HCT116 (cell line): Measurements from ENCODE around the gene RNGTT. TPM values are rescaled to one million over a fixed set of nuclear protein-coding genes. Genes with fewer than 3 reads are reported as not detected.

ENCODE experiments used
- ATAC-seq: fragments of 200-7000 bp; cut with Tn5 transposase; 2 replicates; pipeline ENCODE4 v1.9.1; 2020; ENCODE audit warnings: mild to moderate bottlenecking, moderate library complexity
- BruUV-seq: library from RNA; stranded (reverse); fragments of 400-500 nt; replicated peaks from 2 replicates; lab custom pipeline; 2021; lab: Mats Ljungman, UMichigan
- CTCF ChIA-PET: fragments of 300-600 bp; sonication (Branson Sonifier 250); formaldehyde crosslinking; loops from one replicate; lab custom pipeline; 2021; ENCODE audit warnings: antibody characterized with exemption; lab: Charles Lee
- POLR2A ChIA-PET: fragments of 300-600, 350-600 bp; sonication (Branson Sonifier 250); formaldehyde crosslinking; loops from one replicate; lab custom pipeline; 2021; ENCODE audit warnings: antibody characterized with exemption; lab: Charles Lee
- RAD21 ChIA-PET, 2 experiments: fragments of 300-600 bp; sonication (Branson Sonifier 250); formaldehyde crosslinking; loops; one replicate each; lab custom pipeline; 2023; ENCODE audit warnings: low total read pairs in 2 of 2; ENCODE audit not compliant: uncharacterized antibody in 2 of 2, unreplicated experiment in 2 of 2, low non-redundant PET in 1 of 2; lab: Charles Lee
- DNase-seq: peaks from one replicate; pipeline ENCODE4 v3.0.0-alpha.2; 2010; ENCODE audit warnings: low read depth, low spot score
- H2AFZ ChIP-seq: fragments of 200-600 bp; shearing (Covaris generic), sonication (generic); 2 replicates; pipeline ENCODE4 v1.6.1; 2017; ENCODE audit warnings: low read depth, mixed run types, mixed read lengths, antibody characterized with exemption, low read length; ENCODE audit not compliant: poor library complexity, severe bottlenecking
- H3K27ac ChIP-seq: 2 replicates; pipeline ENCODE4 v1.5.1; 2012; ENCODE audit warnings: low read depth, low read length
- H3K27me3 ChIP-seq: fragments of 200-600 bp; sonication (generic); 2 replicates; pipeline ENCODE4 v1.6.1; 2016; ENCODE audit warnings: mixed run types, low read length, mixed read lengths; ENCODE audit not compliant: insufficient read depth
- H3K36me3 ChIP-seq, 2 experiments: fragments of 200-500 bp in 1 of 2; fragments of 200-600 bp in 1 of 2; sonication (Bioruptor generic) in 1 of 2; sonication (generic) in 1 of 2; 2 replicates each; pipeline versions ENCODE4 v1.5.1 to v1.6.1; 2014 to 2016; ENCODE audit warnings: low read length in 2 of 2, inconsistent platforms in 1 of 2, mixed read lengths in 1 of 2, mixed run types in 1 of 2; ENCODE audit not compliant: insufficient read depth in 2 of 2, control insufficient read depth in 1 of 2
- H3K4me1 ChIP-seq, 2 experiments: fragments of 200-600 bp in 1 of 2; sonication (generic) in 1 of 2; 2 replicates each; pipeline versions ENCODE4 v1.5.1 to v1.6.1; 2012 to 2017; ENCODE audit warnings: low read length in 2 of 2, inconsistent platforms in 1 of 2, mild to moderate bottlenecking in 1 of 2, mixed read lengths in 1 of 2, mixed run types in 1 of 2, moderate library complexity in 1 of 2; ENCODE audit not compliant: insufficient read depth in 2 of 2, control insufficient read depth in 1 of 2
- H3K4me2 ChIP-seq: fragments of 200-600 bp; sonication (generic); 2 replicates; pipeline ENCODE4 v1.6.1; 2017; ENCODE audit warnings: mixed run types, low read length, mixed read lengths
- H3K4me3 ChIP-seq, 2 experiments: fragments of 200-600 bp in 1 of 2; sonication (generic) in 1 of 2; replicated peaks in 1 of 2; 2 replicates each; pipeline ENCODE4 v1.5.1; 2011 to 2016; ENCODE audit warnings: low read length in 2 of 2, control low read depth in 1 of 2, low read depth in 1 of 2, mild to moderate bottlenecking in 1 of 2, mixed read lengths in 1 of 2, mixed run types in 1 of 2
- H3K79me2 ChIP-seq: fragments of 200-600 bp; sonication (generic); 2 replicates; pipeline ENCODE4 v1.6.1; 2017; ENCODE audit warnings: mild to moderate bottlenecking, mixed run types, low read length, moderate library complexity, mixed read lengths; ENCODE audit not compliant: insufficient read depth
- H3K9ac ChIP-seq: fragments of 200-600 bp; sonication (generic); 2 replicates; pipeline ENCODE4 v1.6.1; 2016; ENCODE audit warnings: low read length, mixed read lengths
- H3K9me2 ChIP-seq: fragments of 200-600 bp; sonication (generic), shearing (Covaris generic); 2 replicates; pipeline ENCODE4 v1.6.1; 2017; ENCODE audit warnings: mixed run types, mild to moderate bottlenecking, moderate library complexity; ENCODE audit not compliant: insufficient read depth
- H3K9me3 ChIP-seq, 2 experiments: fragments of 200-500 bp in 1 of 2; fragments of 200-600 bp in 1 of 2; sonication (Bioruptor generic) in 1 of 2; sonication (generic) in 1 of 2; 2 replicates each; pipeline ENCODE4 v1.6.1; 2014 to 2017; ENCODE audit warnings: low read length in 2 of 2, mixed read lengths in 2 of 2, inconsistent platforms in 1 of 2, low read depth in 1 of 2, mild to moderate bottlenecking in 1 of 2, mixed run types in 1 of 2, moderate library complexity in 1 of 2; ENCODE audit not compliant: control insufficient read depth in 1 of 2, insufficient read depth in 1 of 2
- H4K20me1 ChIP-seq: fragments of 200-600 bp; sonication (generic), shearing (Covaris generic); 2 replicates; pipeline ENCODE4 v1.6.1; 2017; ENCODE audit warnings: mixed run types, mild to moderate bottlenecking, moderate library complexity; ENCODE audit not compliant: insufficient read depth
- ATF3 ChIP-seq: IDR thresholded peaks from 2 replicates; pipeline ENCODE4 v1.6.1; 2012
- CTCF ChIP-seq, 3 experiments: fragments of 200-600 bp in 1 of 3; sonication (generic) in 1 of 3; IDR thresholded peaks in 2 of 3; conservative IDR thresholded peaks in 1 of 3; 2 replicates each; pipeline ENCODE4 v1.5.1; 2012 to 2017; ENCODE audit warnings: low read depth in 2 of 3, low read length in 2 of 3, antibody characterized with exemption in 1 of 3, borderline replicate concordance in 1 of 3, control low read depth in 1 of 3, mild to moderate bottlenecking in 1 of 3, mixed read lengths in 1 of 3, mixed run types in 1 of 3, moderate library complexity in 1 of 3; ENCODE audit not compliant: insufficient read depth in 1 of 3
- EGR1 ChIP-seq: IDR thresholded peaks from 2 replicates; pipeline ENCODE4 v1.6.1; 2012; ENCODE audit warnings: low read depth
- ELF1 ChIP-seq: IDR thresholded peaks from 2 replicates; pipeline ENCODE4 v1.6.1; 2012; ENCODE audit warnings: low read depth, borderline replicate concordance
- EZH2 ChIP-seq: fragments of 200-600 bp; sonication (generic); IDR thresholded peaks from 2 replicates; pipeline ENCODE4 v1.6.1; 2017; ENCODE audit warnings: antibody characterized with exemption, mixed run types
- EZH2phosphoT487 ChIP-seq: fragments of 200-600 bp; IDR thresholded peaks from 2 replicates; pipeline ENCODE4 v1.6.1; 2018; ENCODE audit warnings: antibody characterized with exemption, borderline replicate concordance
- FOSL1 ChIP-seq: IDR thresholded peaks from 2 replicates; pipeline ENCODE4 v1.6.1; 2012; ENCODE audit warnings: low read depth
- MAX ChIP-seq: IDR thresholded peaks from 2 replicates; pipeline ENCODE4 v1.6.1; 2012
- POLR2A ChIP-seq: IDR thresholded peaks from 2 replicates; pipeline ENCODE4 v1.7.0; 2011; ENCODE audit warnings: borderline replicate concordance; ENCODE audit not compliant: insufficient read depth, insufficient read length; ENCODE audit errors: extremely low read depth
- RAD21 ChIP-seq: IDR thresholded peaks from 2 replicates; pipeline ENCODE4 v1.6.1; 2012; ENCODE audit warnings: low read depth, mild to moderate bottlenecking
- SIN3A ChIP-seq: IDR thresholded peaks from 2 replicates; pipeline ENCODE4 v1.6.1; 2012; ENCODE audit warnings: low read depth
- SRF ChIP-seq: IDR thresholded peaks from 2 replicates; pipeline ENCODE4 v1.6.1; 2012; ENCODE audit warnings: low read depth
- TCF7L2 ChIP-seq: IDR thresholded peaks from 2 replicates; pipeline ENCODE4 v1.7.0; 2011; ENCODE audit warnings: borderline replicate concordance, inconsistent platforms; ENCODE audit not compliant: insufficient read depth, insufficient read length; ENCODE audit errors: extremely low read depth
- YY1 ChIP-seq: IDR thresholded peaks from 2 replicates; pipeline ENCODE4 v1.6.1; 2011; ENCODE audit warnings: low read length, low read depth, moderate library complexity, mild to moderate bottlenecking; ENCODE audit not compliant: insufficient replicate concordance; ENCODE audit errors: extremely low read depth
- intact Hi-C: fragments of 100-400 bp; cut with micrococcal nuclease; formaldehyde crosslinking; loops from 2 replicates; pipeline ENCODE4 v1.10.0; 2022
- total RNA-seq: library from RNA; stranded (reverse); gene quantifications from one replicate; pipeline ENCODE4 v1.2.1, GENCODE V29; 2021; ENCODE audit not compliant: unreplicated experiment

RNGTT gene
- total RNA-seq, 1 experiment from 2014 or later, result 23.0 TPM

GRCh38 chr6:88864359-88865054 is 98.9 kb downstream of the RNGTT start (continued):
- TF ChIP-seq FOSL1, result no peak
- no peak for TF ChIP-seq POLR2A
- no peak for TF ChIP-seq SIN3A
- no peak for TF ChIP-seq SRF
- TF ChIP-seq ATF3, result no peak
- TF ChIP-seq EGR1, result no peak
- no peak for TF ChIP-seq YY1
- TF ChIP-seq EZH2phosphoT487, result no peak
- no peak for TF ChIP-seq EZH2
- no peak for TF ChIP-seq CTCF (IDR thresholded peaks at IDR 0.05 in 2 of 3, conservative IDR thresholded peaks at IDR 0.05 in 1 of 3; ENCODE audit: borderline replicate concordance in 1 of 3, insufficient read depth in 1 of 3, low read depth in 2 of 3, low read length in 2 of 3)
- TF ChIP-seq ELF1, result no peak
- TF ChIP-seq TCF7L2, result no peak
- TF ChIP-seq RAD21, result no peak

GRCh38 chr6:88860310-88860709 is 103.1 kb downstream of the RNGTT start:
- H3K4me1 ChIP-seq, result no peaks in the 10 kb centered on the region
- H3K79me2 ChIP-seq, result no peaks in the 10 kb centered on the region
- H3K4me2 ChIP-seq, result no peak overlapping the region
- H2AFZ ChIP-seq, result no peak overlapping the region
- no peak overlapping the region for H3K9ac ChIP-seq
- intact Hi-C loops, result no loop called here
- H3K9me2 ChIP-seq, result no peaks in the 10 kb centered on the region
- TF ChIP-seq MAX (no peak), TCF7L2 (no peak)
- TF ChIP-seq, all 23 proteins: peak for 0
- no peak overlapping the region for H3K4me3 ChIP-seq
- H3K27me3 ChIP-seq, result no peaks in the 10 kb centered on the region
- no peak for DNase-seq
- ATAC-seq, result no peak
- H4K20me1 ChIP-seq, result peaks cover 3% of the 10 kb centered on the region; the same call in 1 of the 2 replicates
- POLR2A ChIA-PET, result no interaction called here
- BruUV-seq, result no TSS peak
- H3K9me3 ChIP-seq, result no peaks in the 10 kb centered on the region
- RAD21 ChIA-PET, result no interaction called here
- no peak overlapping the region for H3K27ac ChIP-seq
- no peaks in the 10 kb centered on the region for H3K36me3 ChIP-seq
- CTCF ChIA-PET, result no interaction called here
